Body of pancreas (tissue), 4 donors: ENCODE data around the gene LIMK1.

Source experiments
- CTCF ChIP-seq, 7 experiments: fragments of 450-650 bp in 4 of 7; fragments of 200-600 bp in 3 of 7; sonication (generic) in 3 of 7; IDR thresholded peaks; one replicate each; pipeline ENCODE4 v1.5.1; 2016 to 2019; ENCODE audit warnings: antibody characterized with exemption in 7 of 7
- POLR2A ChIP-seq, 3 donors: fragments of 450-650 bp; IDR thresholded peaks; one replicate each; pipeline ENCODE4 v1.6.1; 2016; ENCODE audit warnings: antibody characterized with exemption in 3 of 3, mild to moderate bottlenecking in 2 of 3

GRCh38 chr7:74063223-74063641, 20.4 kb upstream of the LIMK1 start:
- TF ChIP-seq POLR2A (IDR thresholded peaks at IDR 0.05): no peak
- no peak for TF ChIP-seq CTCF (IDR thresholded peaks at IDR 0.05)
